ENCODE data around the gene TSPAN2.
A peak's percentile ranks its signal among the peaks of the same experiment; 100 is the strongest.

Gene TSPAN2

DNA sequence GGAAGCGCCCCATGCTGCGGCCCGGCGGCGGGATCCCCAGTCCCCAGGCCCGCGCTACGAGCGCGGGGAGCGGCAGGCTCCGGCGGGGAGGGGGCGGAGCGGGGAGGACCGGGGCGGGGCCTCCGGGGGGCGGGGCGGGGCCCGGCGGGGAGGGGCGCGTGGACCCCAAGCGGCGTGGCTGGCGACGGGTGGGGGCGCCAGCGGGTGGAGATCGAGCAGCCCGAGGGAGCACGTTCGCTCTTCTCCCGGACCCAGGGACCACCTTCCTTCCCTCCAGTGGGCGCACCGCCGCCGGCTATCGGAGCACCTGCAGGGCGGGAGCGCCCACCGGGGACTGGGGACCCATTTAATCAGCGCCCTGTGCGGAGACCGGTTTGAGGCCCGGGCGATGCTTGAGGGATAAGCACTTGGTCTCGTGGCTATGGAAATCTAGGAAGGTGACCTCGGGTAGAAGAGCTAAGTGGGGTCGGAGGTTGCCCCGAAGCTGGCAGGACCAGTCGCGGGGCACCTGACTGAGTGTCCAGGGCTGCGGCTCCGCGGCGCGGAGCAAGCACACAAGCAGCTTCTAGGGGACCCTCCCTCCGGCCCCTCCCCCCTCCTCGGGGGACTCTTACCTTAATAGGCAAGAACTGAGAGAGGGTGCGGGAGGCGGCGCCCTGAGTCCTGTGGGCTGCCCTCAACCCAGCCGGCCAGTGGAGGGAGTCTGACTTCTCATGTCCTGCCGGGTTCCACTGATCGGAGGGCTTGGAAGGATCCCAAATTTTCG lies at the start of gene TSPAN2:
TSS of gene TSPAN2 (minus strand) at position 84 of the 766 bp plus-strand sequence. CDS start at position 13, 71 bp downstream.
- DNase-seq: peak; percentile 58

GRCh38 chr1:115138973-115139372 lies 49.7 kb upstream of the TSPAN2 start:
- peak; percentile 74 for DNase-seq

- no peak for DNase-seq
These were observed 49.0 kb upstream of the TSPAN2 start for GRCh38 chr1:115138271-115138670.

DNA sequence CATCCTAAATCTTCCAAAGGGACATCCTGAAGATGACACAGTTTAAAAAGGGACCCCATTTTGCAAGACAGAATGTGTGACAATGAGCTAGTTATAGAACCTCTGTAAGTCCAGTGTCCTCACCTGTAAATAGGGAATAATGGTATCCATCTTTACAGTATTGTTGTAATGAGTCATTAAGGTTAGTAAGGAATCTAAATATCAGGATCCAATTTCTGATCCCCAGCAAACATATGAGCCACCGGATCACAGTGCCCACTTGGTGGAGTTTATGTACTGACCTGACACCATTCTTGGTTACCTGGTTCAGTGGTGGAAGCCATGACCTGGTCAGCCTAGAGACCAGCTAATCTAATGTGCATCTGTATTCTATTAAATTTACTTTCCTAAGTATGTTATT lies 47.9 kb upstream of the TSPAN2 start:
- no peak for DNase-seq

GRCh38 chr1:115136706-115137105 lies 47.4 kb upstream of the TSPAN2 start:
- DNase-seq: no peak

DNA sequence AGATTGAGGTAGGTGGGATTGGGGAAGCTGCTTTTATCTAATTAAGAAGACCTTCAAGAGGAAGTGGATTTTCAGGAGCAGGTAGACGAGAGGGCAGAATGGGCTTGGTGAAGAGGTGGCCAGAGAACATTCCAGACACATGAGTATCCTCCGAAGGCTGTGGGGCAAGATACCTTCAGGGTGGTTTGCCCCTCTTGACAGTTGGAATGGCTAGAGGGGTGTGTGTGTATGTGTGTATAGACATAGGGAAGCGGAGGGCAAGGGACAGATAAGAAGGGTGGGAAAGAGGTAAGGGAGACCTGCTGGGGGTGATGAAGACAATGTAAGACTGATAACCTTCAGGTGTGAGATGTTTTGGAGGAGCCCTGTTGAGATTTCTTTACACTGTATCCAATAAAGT lies 46.8 kb upstream of the TSPAN2 start:
- no peak for DNase-seq

- no peak for DNase-seq
These were observed 46.4 kb upstream of the TSPAN2 start for GRCh38 chr1:115135681-115136080.

DNA sequence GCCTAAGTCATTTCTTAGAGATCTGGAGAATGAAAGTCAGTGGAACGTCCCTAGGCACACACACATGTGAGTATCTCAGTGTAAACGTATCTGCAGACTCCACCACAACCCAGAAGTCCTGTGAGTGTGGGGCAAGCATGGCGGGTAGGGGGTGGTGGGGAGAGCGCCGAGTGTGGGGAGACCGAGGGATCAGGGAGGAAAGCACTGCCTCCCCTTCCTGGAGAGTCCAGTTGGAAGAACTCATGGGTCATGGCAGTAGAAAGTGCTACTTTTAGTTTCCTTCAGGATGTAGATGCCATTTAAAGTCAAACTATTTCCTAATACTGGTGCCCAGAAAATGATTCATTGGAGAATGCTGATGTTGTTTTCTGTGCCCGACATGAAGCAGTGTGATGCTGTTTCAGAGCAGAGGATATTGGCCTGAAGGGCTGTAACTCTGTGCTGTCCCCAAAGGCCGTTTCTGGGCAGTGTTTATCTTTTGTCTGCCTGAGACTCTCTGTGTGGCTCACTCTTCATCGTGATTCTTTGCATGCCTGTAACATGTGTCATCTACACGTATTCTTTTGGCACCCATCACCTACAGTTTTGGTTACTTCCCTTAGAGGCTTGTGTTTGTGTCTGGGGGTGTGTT lies 45.7 kb upstream of the TSPAN2 start:
- DNase-seq: no peak

DNA sequence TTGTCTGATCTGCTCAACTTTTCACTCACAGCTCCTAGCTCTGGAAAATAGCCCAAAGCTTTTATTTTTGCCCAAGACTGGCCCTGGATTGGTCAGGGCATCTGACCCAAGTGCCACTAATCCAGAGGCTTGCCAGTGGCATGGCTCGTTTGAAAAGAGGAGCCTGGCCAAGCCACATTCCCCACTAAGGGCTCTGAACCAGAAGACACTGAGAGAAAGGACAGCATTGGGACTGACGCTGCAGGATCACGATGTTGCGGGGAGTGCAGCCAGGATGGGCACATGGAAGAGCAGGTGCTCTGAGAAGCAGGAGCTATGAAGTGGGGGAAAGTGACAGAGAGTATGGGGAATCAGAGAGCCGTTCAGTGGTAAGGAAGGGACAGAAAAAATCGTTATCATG lies 44.9 kb upstream of the TSPAN2 start:
- DNase-seq: no peak

- DNase-seq: no peak
These were observed 44.1 kb upstream of the TSPAN2 start for GRCh38 chr1:115133440-115133839.

DNA sequence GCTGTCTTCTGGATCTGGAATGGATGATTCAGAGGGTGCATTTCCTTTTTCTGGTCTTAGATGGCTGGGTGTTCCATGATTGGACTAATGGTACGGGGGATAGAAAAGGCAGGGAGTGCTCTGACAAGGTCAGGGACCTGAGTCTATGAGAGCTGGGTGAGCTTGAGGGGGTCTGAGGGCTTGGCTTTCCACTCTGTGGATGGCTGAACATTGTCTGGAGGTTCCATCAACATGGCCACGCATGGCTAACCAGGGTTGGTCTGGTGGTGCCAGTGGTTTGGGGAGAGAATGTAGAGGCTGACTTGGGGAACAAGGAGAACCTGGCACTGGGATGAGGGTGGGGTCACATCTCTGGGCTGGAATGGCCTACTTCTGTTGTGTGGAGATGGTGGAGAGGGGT lies 41.5 kb upstream of the TSPAN2 start:
- DNase-seq: no peak

DNA sequence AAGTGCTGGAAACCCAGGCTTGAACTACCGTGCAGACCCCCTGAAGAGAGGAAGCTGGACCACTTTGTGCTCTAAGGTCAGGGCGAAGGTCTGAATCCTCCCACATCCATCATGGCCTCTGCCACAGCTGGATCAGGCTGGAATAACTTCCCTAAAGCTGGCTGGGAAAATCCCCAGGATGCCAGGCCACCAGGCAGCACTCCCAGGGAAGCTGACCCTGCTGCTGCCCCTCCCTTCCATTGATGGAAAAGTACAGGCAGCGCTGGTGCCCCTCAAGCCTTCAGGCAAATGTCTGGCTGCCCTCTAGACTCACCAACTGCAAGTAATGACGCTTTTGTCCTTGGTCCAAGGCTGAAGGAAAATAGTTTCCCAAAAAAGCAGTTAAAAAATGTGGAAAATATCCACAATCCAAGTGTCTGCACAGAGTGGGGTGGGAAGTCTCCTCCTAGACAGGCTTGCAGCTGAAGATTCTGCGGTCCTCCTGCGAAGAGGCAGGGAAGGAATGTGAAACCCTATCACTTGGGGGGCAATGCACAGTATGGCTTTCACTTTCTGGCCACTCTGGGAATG lies 39.9 kb upstream of the TSPAN2 start:
- DNase-seq: no peak

DNA sequence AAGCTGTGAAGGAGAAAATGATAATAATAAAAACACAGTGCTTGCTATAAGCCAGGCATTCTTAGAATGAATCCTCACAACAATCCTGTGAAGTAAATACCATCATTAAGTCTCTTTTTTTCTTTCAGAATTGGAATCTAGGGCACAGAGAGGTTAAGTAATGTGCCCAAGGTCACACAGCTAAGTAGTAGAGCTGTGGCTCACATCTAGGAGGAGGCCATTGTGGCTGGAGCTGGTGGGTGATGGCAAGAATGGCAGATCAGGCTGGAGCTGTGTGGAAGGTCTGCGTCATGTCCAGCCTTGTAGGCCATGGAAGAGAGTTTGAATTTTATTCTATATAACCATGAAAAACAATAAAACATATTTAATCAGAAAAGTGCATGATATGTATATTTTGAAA lies 38.2 kb upstream of the TSPAN2 start:
- DNase-seq: no peak

DNA sequence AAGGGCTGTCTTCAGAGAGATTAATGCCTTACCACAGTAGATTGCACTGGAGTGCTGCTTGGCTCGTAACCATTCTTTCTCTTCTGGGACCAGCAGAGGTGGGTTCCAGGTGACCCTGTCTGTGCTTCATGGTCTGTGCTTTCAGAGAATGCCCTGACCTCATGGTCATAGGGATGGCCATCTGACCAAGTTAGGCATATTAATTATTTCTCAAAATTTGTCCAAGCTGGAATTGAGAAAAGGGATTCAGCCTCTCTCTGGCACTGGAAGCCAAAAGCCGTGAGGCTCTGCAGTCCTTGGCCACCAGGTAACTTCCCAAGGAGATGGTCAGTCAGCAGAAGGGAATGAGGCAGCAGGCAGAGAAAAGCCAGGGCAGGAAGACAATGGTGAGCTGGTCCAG lies 37.2 kb upstream of the TSPAN2 start:
- no peak for DNase-seq

GRCh38 chr1:115123116-115123515 lies 33.8 kb upstream of the TSPAN2 start:
- DNase-seq: no peak

DNA sequence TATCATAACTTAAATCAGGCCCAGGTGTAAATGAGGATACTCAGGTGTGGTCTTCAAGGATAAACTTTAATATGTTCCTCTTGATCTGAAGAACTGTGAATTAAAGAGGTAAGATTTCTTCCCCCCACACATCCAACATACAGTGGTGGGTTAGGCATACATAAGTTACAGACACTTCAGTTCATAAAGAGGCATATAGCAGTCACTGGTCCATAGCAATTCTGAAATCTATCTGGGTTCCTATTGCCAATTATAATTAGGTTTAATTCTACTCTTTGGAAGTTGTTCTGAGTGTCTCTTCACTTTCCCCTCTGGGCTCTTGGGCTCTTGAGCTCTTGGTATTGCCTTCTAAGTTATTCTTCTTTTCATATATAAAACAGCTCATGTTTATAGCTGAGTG lies 32.5 kb upstream of the TSPAN2 start:
- no peak for DNase-seq

- DNase-seq: no peak
These were observed 31.0 kb upstream of the TSPAN2 start for GRCh38 chr1:115120296-115120695.

DNA sequence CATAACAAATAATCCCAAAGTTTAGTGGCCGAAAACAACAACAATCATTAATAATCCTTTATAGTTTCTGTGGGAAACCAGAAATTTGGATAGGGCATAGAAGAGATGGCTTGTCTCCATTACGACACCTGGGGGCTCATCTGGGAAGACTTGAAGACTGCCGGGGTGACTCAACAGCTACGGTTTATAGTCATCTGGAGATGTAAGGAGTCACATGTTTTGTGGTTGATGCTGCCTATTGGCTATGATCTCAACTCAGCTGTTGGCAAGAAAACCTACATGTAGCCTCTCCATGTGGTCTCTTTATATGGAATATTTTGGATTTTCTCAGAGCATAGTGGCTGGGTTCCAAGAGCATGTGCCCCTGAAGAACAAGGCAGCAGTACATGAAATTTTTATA lies 29.3 kb upstream of the TSPAN2 start:
- no peak for DNase-seq

DNA sequence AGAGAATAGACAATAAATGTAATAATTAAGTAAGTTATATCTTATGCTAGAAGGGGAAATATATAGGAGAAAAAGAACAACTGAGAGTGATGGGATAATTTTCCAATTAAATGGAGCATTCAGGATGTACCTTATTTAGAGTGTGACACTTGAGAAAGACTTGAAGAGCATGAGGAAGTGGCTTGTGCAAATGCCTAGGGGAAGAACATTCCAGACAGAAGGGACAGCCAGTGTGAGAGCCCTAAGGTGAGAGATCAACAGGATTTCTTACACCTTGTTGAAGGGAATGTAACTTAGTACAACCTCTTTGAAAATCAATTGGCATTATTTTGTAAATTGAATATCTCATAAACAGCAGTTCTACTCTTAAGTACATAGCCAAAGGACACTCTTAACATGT lies 28.8 kb upstream of the TSPAN2 start:
- no peak for DNase-seq

GRCh38 chr1:115117298-115117697 lies 28.0 kb upstream of the TSPAN2 start:
- no peak for DNase-seq

DNA sequence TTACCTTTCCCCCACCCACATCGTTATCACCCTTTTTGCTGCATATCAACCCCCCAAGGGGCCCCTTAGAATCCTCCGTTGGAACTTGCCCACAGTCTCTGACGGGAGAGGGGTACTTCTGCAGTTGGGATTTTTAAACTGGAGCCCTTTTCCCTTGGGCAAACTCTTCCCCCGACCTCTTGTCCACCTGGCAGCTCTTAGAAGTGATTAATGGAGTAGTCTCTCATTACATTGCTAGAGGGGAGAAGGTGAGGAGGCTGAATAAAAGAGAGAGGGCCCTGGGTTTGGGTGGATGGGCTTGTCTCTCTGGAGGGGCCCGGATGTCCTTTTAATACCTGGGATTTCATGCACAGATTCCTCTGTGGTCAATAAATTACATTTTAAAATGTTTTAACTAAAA lies 27.2 kb upstream of the TSPAN2 start:
- DNase-seq: no peak

GRCh38 chr1:115115521-115116161 lies 26.3 kb upstream of the TSPAN2 start:
- DNase-seq: no peak

GRCh38 chr1:115114308-115114707 lies 25.0 kb upstream of the TSPAN2 start:
- no peak for DNase-seq

DNA sequence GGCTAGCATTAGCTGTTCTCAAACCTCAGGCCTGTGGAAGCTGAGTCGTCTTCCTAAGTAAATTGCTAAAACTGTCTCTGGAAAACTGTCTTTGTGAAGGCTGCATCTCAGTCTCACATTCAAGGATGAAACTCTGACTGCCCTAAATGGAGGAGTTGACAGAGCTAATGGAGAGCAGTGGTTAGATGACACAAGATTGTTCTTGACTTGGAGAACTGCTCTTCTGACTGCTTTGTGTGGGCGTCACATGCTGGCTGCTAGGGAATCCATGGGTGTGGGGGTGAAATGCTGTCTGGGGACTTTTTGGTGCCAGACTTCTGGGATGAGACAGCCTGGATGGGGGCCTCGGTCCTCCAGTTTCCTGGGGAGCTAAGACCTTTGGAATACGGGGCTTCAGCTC lies 24.5 kb upstream of the TSPAN2 start:
- no peak for DNase-seq
